K562 (cell line): ENCODE results near the gene C2orf72. TPM values are rescaled to one million over a fixed set of nuclear protein-coding genes. Genes with fewer than 3 reads are reported as not detected.

Experiments
- CTBP1 ChIP-seq: fragments of 450-650 bp; IDR thresholded peaks from 2 replicates; pipeline ENCODE4 v1.6.1; 2016; ENCODE audit warnings: borderline replicate concordance
- RB1 ChIP-seq: fragments of 450-650 bp; IDR thresholded peaks from 2 replicates; pipeline ENCODE4 v1.6.1; 2017; ENCODE audit warnings: low read depth, mild to moderate bottlenecking
- RBFOX2 ChIP-seq: fragments of 200-400 bp; formaldehyde crosslinking; IDR thresholded peaks from 2 replicates; pipeline ENCODE4 v1.6.1; 2017; ENCODE audit warnings: low read depth, mild to moderate bottlenecking, low read length, moderate library complexity
- REST ChIP-seq, 2 experiments: fragments of 450-650 bp; formaldehyde crosslinking in 1 of 2; IDR thresholded peaks; 2 replicates each; pipeline versions ENCODE4 v1.4.0 to v1.6.1; 2014 to 2020; ENCODE audit warnings: mild to moderate bottlenecking in 2 of 2, borderline replicate concordance in 1 of 2, low read depth in 1 of 2
- SFPQ ChIP-seq: fragments of 200-400 bp; formaldehyde crosslinking; IDR thresholded peaks from 2 replicates; pipeline ENCODE4 v1.6.1; 2017; ENCODE audit warnings: mild to moderate bottlenecking, low read depth, low read length, moderate library complexity
- SMARCB1 ChIP-seq: IDR thresholded peaks from 2 replicates; pipeline ENCODE4 v1.6.1; 2011; ENCODE audit warnings: improper control_type of control experiment, low read depth; ENCODE audit not compliant: insufficient read length
- SOX6 ChIP-seq: fragments of 450-650 bp; IDR thresholded peaks from 2 replicates; pipeline ENCODE4 v1.6.1; 2014; ENCODE audit warnings: mild to moderate bottlenecking
- TFE3 ChIP-seq: fragments of 450-650 bp; formaldehyde crosslinking; IDR thresholded peaks from 2 replicates; pipeline ENCODE4 v1.4.0; 2020; ENCODE audit warnings: mild to moderate bottlenecking, mixed read lengths
- ZBTB33 ChIP-seq: sonication (generic); formaldehyde crosslinking; IDR thresholded peaks from 2 replicates; pipeline ENCODE4 v1.8.1; 2023; ENCODE audit warnings: mild to moderate bottlenecking, missing genetic modification reagents
- ZKSCAN1 ChIP-seq: fragments of 150-350 bp; IDR thresholded peaks from 2 replicates; pipeline ENCODE4 v1.6.1; 2016; ENCODE audit warnings: low read depth, low read length
- polyA plus RNA-seq, 8 experiments: library from polyadenylated mRNA; depleted of rRNA in 4 of 8; stranded (reverse) in 5 of 8; unstranded in 3 of 8; fragments of >200 nt; fragmentation: Nextera tagmentation in 2 of 8; fragmentation: Illumina TruSeq in 1 of 8; extraction: Ambion mirVana in 2 of 8; extraction: Trizol in 1 of 8; gene quantifications; 2 replicates each; pipeline versions ENCODE4 v1.2.1 to v1.2.3, GENCODE V29; 2011 to 2014; ENCODE audit warnings: inconsistent platforms in 1 of 8, missing spikeins in 1 of 8
- total RNA-seq, 7 experiments: library from RNA; depleted of rRNA in 6 of 7; stranded (reverse); fragments of >200 nt in 6 of 7; fragmentation: Illumina TruSeq in 2 of 7; extraction: Trizol in 2 of 7; gene quantifications; 2 replicates each; pipeline versions ENCODE4 v1.2.1 to v1.2.3, GENCODE V29; 2011 to 2021; ENCODE audit warnings: low replicate concordance in 1 of 7

C2orf72 gene
- total and polyA plus RNA-seq, 9 of the 15 experiments (the other 6 are each of a cell fraction or from before 2014, with no cell fraction given), result 0.08 to 0.18 (median 0.11) TPM; not detected in 6

GRCh38 chr2:231052494-231053451, 15.4 kb downstream of the C2orf72 start (continued):
- TF ChIP-seq REST (IDR thresholded peaks at IDR 0.05; ENCODE audit: borderline replicate concordance) (0 out of 2 replicates have a peak, but pooled peaks have one; percentile 6), REST (CRISPR knock-in tag; IDR thresholded peaks at IDR 0.05; ENCODE audit: low read depth) (no peak), ZBTB33 (CRISPR knock-in tag) (peak; percentile 75), SFPQ (no peak), SOX6 (peak; percentile 21; the same call in 1 of the 2 replicates), RB1 (peak; percentile 38; the same call in 1 of the 2 replicates), ZKSCAN1 (no peak), RBFOX2 (peak; percentile 37; the same call in 1 of the 2 replicates), SMARCB1 (no peak), TFE3 (CRISPR knock-in tag) (no peak), CTBP1 (peak; percentile 73)
